GM12891 (cell line): ENCODE results near the gene WNT4.

Experiments
- PAX5 ChIP-seq: IDR thresholded peaks from 2 replicates; pipeline ENCODE4 v1.6.1; 2011; ENCODE audit warnings: low read length, moderate library complexity, mild to moderate bottlenecking; ENCODE audit not compliant: insufficient read depth, severe bottlenecking
- POLR2A ChIP-seq: IDR thresholded peaks from 2 replicates; pipeline ENCODE4 v1.6.1; 2011; ENCODE audit warnings: low read depth, low read length, control low read depth
- POLR2AphosphoS5 ChIP-seq: IDR thresholded peaks from 2 replicates; pipeline ENCODE4 v1.6.1; 2011; ENCODE audit warnings: low read depth, low read length, control low read depth
- SPI1 ChIP-seq: IDR thresholded peaks from 2 replicates; pipeline ENCODE4 v1.6.1; 2011; ENCODE audit warnings: low read depth, low read length, control low read depth
- TAF1 ChIP-seq: IDR thresholded peaks from 2 replicates; pipeline ENCODE4 v1.6.1; 2011; ENCODE audit warnings: low read depth, low read length, control low read depth

DNA sequence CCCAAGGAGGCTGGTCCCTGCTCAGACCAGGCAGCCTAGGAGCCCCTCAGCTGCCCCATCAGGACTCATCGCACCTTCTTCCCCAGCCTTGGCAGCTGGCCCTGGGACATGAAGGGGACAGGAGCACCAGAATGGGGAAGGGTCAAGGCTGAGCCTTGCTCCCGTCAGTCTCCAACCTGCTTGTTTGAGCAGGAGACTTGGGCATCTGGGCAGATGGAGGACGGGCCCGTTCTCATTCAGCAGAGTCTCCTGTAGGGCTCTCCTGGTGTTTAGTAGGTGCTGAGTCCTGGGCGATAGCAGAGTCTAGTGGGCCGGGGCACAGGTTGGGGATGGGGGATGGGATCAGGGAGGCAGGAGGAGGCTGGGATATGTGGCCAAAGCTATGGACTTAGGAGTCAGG lies 47.4 kb upstream of the WNT4 start:
- TF ChIP-seq SPI1 (no peak), TAF1 (no peak), PAX5 (no peak), POLR2A (no peak), POLR2AphosphoS5 (no peak)
